ENCODE results near the gene COL26A1. TPM values are rescaled to one million over a fixed set of nuclear protein-coding genes. Genes with fewer than 3 reads are reported as not detected.
A peak's percentile ranks its signal among the peaks of the same experiment; 100 is the strongest.

The COL26A1 gene
- total RNA-seq, 8 experiments from 2014 or later: 0.87 to 50.5 (median 11.1) TPM; not detected in 1

- Histone ChIP-seq H3K27ac (no peak overlapping the region), H3K4me1 (replicated peaks in 1 of 2) (peaks cover 0 to 7% of the 10 kb centered on the region in 2 donors), H3K4me3 (no peak overlapping the region)
- in situ Hi-C loops (cut with MboI; ENCODE audit: low pct_unique_long_range_greater_than_20kb in 2 of 9, low sequenced_read_pairs in 9 of 9, unreplicated experiment in 9 of 9): loop anchor here in 7 of 9 experiments (10.0 to 25.0 kb wide), 3 partner anchors 715 to 728 kb away; no protein-coding TSS in a partner anchor
- no peak for ATAC-seq (replicated peaks in 6 of 8)
- WGBS, 10 experiments: 0 to 100% (median 56%) methylated on average over 1 to 9 of the region's 17 CpGs
Observed at GRCh38 chr7:101547022-101547915, 184.6 kb downstream of the COL26A1 start.

- peaks cover 0 to 7% of the 10 kb centered on the region in 2 donors for H3K4me1 ChIP-seq (replicated peaks in 1 of 2)
- WGBS, 10 experiments: 42 to 100% (median 83%) methylated on average over 1 to 9 of the region's 14 CpGs; no CpG with 5 or more reads in 2 of the 10 experiments
- in situ Hi-C loops (cut with MboI; ENCODE audit: low pct_unique_long_range_greater_than_20kb in 2 of 9, low sequenced_read_pairs in 9 of 9, unreplicated experiment in 9 of 9): loop anchor here in 7 of 9 experiments (10.0 to 25.0 kb wide), 3 partner anchors 714 to 727 kb away; no protein-coding TSS in a partner anchor
Observed at GRCh38 chr7:101547916-101548661, 185.4 kb downstream of the COL26A1 start.

GRCh38 chr7:101549734-101550133 lies 187.1 kb downstream of the COL26A1 start:
- H3K27ac ChIP-seq: no peak overlapping the region
- in situ Hi-C loops (cut with MboI; ENCODE audit: low pct_unique_long_range_greater_than_20kb in 2 of 9, low sequenced_read_pairs in 9 of 9, unreplicated experiment in 9 of 9): loop anchor here in 8 of 9 experiments (10.0 to 25.0 kb wide), 4 partner anchors 688 to 725 kb away; no protein-coding TSS in a partner anchor
- no peak overlapping the region for H3K4me3 ChIP-seq
- WGBS, 10 experiments: 86 to 100% (median 100%) methylated on average over 1 to 2 of the region's 5 CpGs; no CpG with 5 or more reads in 3 of the 10 experiments
- no peak for ATAC-seq (replicated peaks in 6 of 8)
- H3K4me1 ChIP-seq (replicated peaks in 1 of 2): peaks cover 0 to 7% of the 10 kb centered on the region in 2 donors

More at GRCh38 chr7:101547916-101548661, 185.4 kb downstream of the COL26A1 start:
- H3K4me3 ChIP-seq: no peak overlapping the region
- H3K27ac ChIP-seq: no peak overlapping the region
- ATAC-seq (replicated peaks in 6 of 8): peak in 2 of 8 experiments; percentile 10 to 44

- peak; percentile 19 to 86 (median 57) for ATAC-seq (replicated peaks in 6 of 8)
- in situ Hi-C loops (cut with MboI; ENCODE audit: low pct_unique_long_range_greater_than_20kb in 2 of 9, low sequenced_read_pairs in 9 of 9, unreplicated experiment in 9 of 9): loop anchor here in 1 of 9 experiments (25.0 kb wide), 1 partner anchor 686 kb away; no protein-coding TSS in a partner anchor
- Histone ChIP-seq H3K4me3 (no peak overlapping the region), H3K27ac (peak overlapping the region in 1 of 2 donors; percentile 46), H3K4me1 (replicated peaks in 1 of 2) (peaks cover 0 to 7% of the 10 kb centered on the region in 2 donors)
- WGBS, 10 experiments: 0 to 67% (median 5%) methylated on average over 1 to 5 of the region's 26 CpGs; no CpG with 5 or more reads in 4 of the 10 experiments
Observed at GRCh38 chr7:101550641-101551541, 188.2 kb downstream of the COL26A1 start.

GRCh38 chr7:101553018-101553770 lies 190.5 kb downstream of the COL26A1 start:
- peak in 1 of 8 experiments; percentile 16 for ATAC-seq (replicated peaks in 6 of 8)
- WGBS, 10 experiments: 0 to 93% (median 85%) methylated on average over 1 to 13 of the region's 23 CpGs; no CpG with 5 or more reads in 6 of the 10 experiments
- Histone ChIP-seq H3K4me1 (replicated peaks in 1 of 2) (peaks cover 0 to 7% of the 10 kb centered on the region in 2 donors), H3K27ac (no peak overlapping the region), H3K4me3 (no peak overlapping the region)
- in situ Hi-C loops (cut with MboI; ENCODE audit: low pct_unique_long_range_greater_than_20kb in 2 of 9, low sequenced_read_pairs in 9 of 9, unreplicated experiment in 9 of 9): loop anchor here in 1 of 9 experiments (25.0 kb wide), 1 partner anchor 684 kb away; no protein-coding TSS in a partner anchor

- no peak overlapping the region for H3K27ac ChIP-seq
- no peak for ATAC-seq (replicated peaks in 6 of 8)
- in situ Hi-C loops (cut with MboI; ENCODE audit: low pct_unique_long_range_greater_than_20kb in 2 of 9, low sequenced_read_pairs in 9 of 9, unreplicated experiment in 9 of 9): loop anchor here in 1 of 9 experiments (25.0 kb wide), 1 partner anchor 683 kb away; no protein-coding TSS in a partner anchor
- 40 to 100% (median 80%) methylated on average over 1 to 3 of the region's 8 CpGs; no CpG with 5 or more reads in 6 of the 10 experiments for WGBS, 10 experiments
- H3K4me3 ChIP-seq: no peak overlapping the region
- H3K4me1 ChIP-seq (replicated peaks in 1 of 2): peaks cover under 1 to 7% of the 10 kb centered on the region in 2 donors
Observed at GRCh38 chr7:101553771-101554445, 191.2 kb downstream of the COL26A1 start.

- ATAC-seq (replicated peaks in 6 of 8): no peak
- in situ Hi-C loops (cut with MboI; ENCODE audit: low pct_unique_long_range_greater_than_20kb in 2 of 9, low sequenced_read_pairs in 9 of 9, unreplicated experiment in 9 of 9): loop anchor here in 1 of 9 experiments (25.0 kb wide), 1 partner anchor 683 kb away; no protein-coding TSS in a partner anchor
- Histone ChIP-seq H3K4me3 (no peak overlapping the region), H3K4me1 (replicated peaks in 1 of 2) (peaks cover 5 to 7% of the 10 kb centered on the region in 2 donors), H3K27ac (no peak overlapping the region)
- WGBS, 10 experiments: 26 to 89% (median 63%) methylated on average over 1 to 4 of the region's 6 CpGs; no CpG with 5 or more reads in 1 of the 10 experiments
Observed at GRCh38 chr7:101554584-101555268, 192.1 kb downstream of the COL26A1 start.

- 33 to 100% (median 64%) methylated on average over 1 to 2 of the region's 12 CpGs; no CpG with 5 or more reads in 6 of the 10 experiments for WGBS, 10 experiments
- Histone ChIP-seq H3K4me3 (no peak overlapping the region), H3K4me1 (replicated peaks in 1 of 2) (peaks cover 5 to 7% of the 10 kb centered on the region in 2 donors), H3K27ac (no peak overlapping the region)
- in situ Hi-C loops (cut with MboI; ENCODE audit: low pct_unique_long_range_greater_than_20kb in 2 of 9, low sequenced_read_pairs in 9 of 9, unreplicated experiment in 9 of 9): loop anchor here in 1 of 9 experiments (25.0 kb wide), 1 partner anchor 682 kb away; no protein-coding TSS in a partner anchor
- no peak for ATAC-seq (replicated peaks in 6 of 8)
Observed at GRCh38 chr7:101555269-101555920, 192.7 kb downstream of the COL26A1 start.

- peaks cover 5% of the 10 kb centered on the region in 2 donors for H3K4me1 ChIP-seq (replicated peaks in 1 of 2)
- no peak for ATAC-seq (replicated peaks in 6 of 8)
- H3K4me3 ChIP-seq: no peak overlapping the region
- in situ Hi-C loops (cut with MboI; ENCODE audit: low pct_unique_long_range_greater_than_20kb in 2 of 9, low sequenced_read_pairs in 9 of 9, unreplicated experiment in 9 of 9): loop anchor here in 1 of 9 experiments (25.0 kb wide), 1 partner anchor 681 kb away; no protein-coding TSS in a partner anchor
- H3K27ac ChIP-seq: no peak overlapping the region
- WGBS, 10 experiments: 80 to 100% (median 92%) methylated on average over 1 to 3 of the region's 3 CpGs; no CpG with 5 or more reads in 6 of the 10 experiments
Observed at GRCh38 chr7:101555921-101556275, 193.2 kb downstream of the COL26A1 start.

GRCh38 chr7:101556453-101556968 lies 193.8 kb downstream of the COL26A1 start:
- in situ Hi-C loops (cut with MboI; ENCODE audit: low pct_unique_long_range_greater_than_20kb in 2 of 9, low sequenced_read_pairs in 9 of 9, unreplicated experiment in 9 of 9): loop anchor here in 1 of 9 experiments (25.0 kb wide), 1 partner anchor 681 kb away; no protein-coding TSS in a partner anchor
- H3K4me3 ChIP-seq: no peak overlapping the region
- H3K4me1 ChIP-seq (replicated peaks in 1 of 2): peaks cover 0 to 5% of the 10 kb centered on the region in 2 donors
- no peak overlapping the region for H3K27ac ChIP-seq
- no peak for ATAC-seq (replicated peaks in 6 of 8)
- 0 to 100% (median 53%) methylated on average over 1 of the region's 1 CpG; no CpG with 5 or more reads in 2 of the 10 experiments for WGBS, 10 experiments
